HG03457 (cell line): ENCODE results near the gene GPR156.

Experiments
- ATAC-seq: cut with Tn5 transposase; IDR thresholded peaks from one replicate; pipeline ENCODE4 v1.9.1; 2021; ENCODE audit warnings: moderate number of reproducible peaks; ENCODE audit not compliant: unreplicated experiment

GPR156 gene

GRCh38 chr3:120198305-120198878 lies 86.6 kb downstream of the GPR156 start:
- no peak for ATAC-seq

DNA sequence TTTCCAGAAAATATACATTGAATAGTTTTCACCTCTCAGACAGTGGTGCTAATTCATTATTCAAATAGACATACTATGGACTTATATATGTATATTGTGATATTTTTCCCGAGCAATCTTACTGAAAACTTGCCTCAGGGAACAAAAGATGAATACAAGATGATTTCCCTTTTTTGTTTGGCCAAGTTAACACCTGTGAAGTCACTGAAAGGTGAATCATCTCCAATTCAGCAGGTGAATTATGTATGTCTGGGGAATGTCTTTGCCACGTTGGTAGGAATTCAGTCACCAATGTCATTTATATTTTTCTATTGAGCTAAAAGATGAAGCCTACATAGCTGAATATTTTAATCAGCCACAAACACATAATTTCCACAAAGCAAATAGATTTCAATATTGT lies 88.2 kb downstream of the GPR156 start:
- no peak for ATAC-seq

DNA sequence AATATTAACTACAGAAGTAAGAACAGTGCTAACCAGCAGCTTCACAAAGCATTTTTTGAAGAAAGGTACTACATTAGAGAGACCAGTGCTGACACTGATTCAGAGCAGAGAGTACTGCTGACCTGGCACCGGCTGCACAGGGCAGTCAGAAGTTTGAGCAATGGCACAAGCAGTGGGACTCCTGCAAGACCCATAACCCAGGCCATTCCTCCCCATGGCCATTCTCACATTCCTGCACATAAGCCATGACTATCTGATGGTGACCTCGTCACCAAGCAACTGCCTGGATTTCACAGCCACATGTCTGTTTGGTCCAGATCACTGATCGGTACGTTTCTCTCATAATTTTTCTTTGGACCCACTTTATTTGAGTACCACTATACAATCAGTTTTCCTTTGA lies 88.7 kb downstream of the GPR156 start:
- no peak for ATAC-seq

GRCh38 chr3:120193554-120193953 lies 91.5 kb downstream of the GPR156 start:
- ATAC-seq, result no peak

DNA sequence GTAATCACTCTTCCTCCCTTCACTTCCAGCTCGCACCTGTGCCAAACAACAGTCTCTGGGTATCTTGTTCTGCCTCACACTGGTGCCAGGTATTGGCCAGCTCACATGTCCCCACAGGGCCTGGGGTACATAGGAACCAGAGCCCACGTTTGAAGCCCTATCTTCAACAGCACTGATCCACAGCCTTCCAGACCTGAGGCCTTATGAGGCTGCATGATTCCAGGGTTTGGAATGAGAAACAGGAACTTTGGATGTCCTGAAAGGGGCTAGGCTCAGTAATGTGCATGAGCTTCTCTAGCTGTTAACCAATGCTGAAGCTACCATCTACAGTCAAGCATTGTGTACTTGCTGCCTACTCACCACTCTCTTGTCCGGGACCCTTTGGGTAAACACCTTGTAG lies 92.4 kb downstream of the GPR156 start:
- ATAC-seq, result no peak

- no peak for ATAC-seq
These were observed 92.9 kb downstream of the GPR156 start for GRCh38 chr3:120192159-120192558.

GRCh38 chr3:120182613-120183511 lies 102.2 kb downstream of the GPR156 start:
- no peak for ATAC-seq

DNA sequence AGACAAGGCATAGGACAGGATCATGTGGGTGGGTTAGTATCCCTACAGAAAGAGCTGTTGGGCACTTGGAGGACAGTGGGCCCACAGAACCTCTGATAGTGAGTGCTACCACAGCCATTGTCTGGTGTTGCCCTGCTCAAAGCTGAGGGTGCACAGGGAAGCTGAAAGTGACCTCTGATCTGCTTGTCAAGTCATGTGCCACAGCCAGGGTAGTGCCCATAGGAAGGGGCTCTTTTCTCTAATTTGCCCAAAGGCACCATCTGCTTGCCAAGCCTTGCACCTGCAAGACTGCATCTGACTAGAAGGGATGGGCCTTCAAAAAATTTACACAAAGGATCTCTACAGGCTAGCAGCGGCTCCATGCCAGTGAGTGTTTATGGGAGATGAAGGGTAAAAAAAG lies 103.4 kb downstream of the GPR156 start:
- ATAC-seq, result no peak

DNA sequence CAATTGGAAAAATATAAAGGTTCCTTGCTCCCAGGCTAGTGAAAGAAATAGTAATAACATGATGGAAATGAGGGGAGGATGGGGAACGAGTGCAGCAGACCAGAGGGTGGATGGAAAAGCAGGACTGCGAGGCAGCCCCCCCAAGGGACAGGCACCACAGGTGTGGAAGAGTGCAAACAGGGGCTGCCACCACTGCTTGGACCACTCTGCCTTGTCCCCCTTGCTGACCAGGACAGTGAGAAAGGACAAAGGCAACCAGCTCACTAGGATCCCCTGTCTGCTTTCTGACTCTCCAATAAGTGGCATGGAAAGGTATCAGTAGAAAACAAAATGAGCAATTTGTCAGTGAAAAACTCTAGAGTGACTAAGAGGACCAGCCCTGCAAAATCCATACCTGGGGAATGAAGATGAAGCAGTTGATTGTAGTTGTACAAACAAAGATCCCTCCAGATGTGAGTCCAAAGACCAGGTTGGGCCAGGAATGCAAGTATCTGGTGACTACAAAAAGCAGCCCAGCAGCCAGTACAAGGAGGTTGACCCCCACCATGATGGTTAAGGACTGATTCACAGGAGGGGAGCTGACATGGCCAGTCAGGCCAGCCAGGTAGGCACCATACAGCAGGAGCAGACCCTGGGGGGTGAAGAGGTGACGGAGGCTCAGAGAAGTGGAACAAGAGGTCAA lies 104.2 kb downstream of the GPR156 start:
- no peak for ATAC-seq

GRCh38 chr3:120177707-120178306 lies 107.2 kb downstream of the GPR156 start:
- no peak for ATAC-seq

GRCh38 chr3:120177151-120177550 lies 107.9 kb downstream of the GPR156 start:
- no peak for ATAC-seq

DNA sequence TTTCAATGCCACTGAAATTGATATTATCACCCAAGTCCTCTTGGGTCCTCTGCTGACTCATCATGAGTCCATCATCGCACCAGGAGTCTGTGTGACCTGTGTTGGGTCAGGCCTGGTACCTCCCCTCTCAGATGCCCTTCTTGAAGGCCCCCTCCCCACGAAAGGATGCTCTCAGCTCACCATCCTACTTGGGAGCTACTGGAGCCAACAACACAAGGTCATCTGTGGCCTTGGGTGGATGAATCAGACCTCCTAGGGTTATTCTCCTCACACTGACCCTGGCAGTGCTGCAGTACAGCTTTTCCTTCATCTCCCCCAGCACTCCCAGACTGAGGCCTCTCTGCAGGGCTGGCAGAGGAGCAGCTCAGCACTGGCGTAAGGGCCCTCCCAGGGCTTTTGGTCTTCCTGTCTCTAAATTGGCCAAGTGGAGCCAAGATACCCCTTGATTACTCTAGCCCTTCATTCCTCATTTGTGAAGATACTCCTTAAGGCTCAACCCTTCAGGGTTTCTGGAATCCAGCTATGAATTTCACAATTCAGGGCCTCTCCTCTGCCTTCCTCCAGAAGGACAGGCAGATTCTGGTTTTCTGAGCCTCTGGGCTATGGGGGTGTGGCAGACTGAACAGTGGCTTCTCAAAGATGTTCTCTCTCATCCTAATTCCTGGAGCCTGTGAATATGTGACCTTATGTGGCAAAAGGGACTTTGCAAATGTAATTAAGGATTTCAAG lies 110.0 kb downstream of the GPR156 start:
- no peak for ATAC-seq

DNA sequence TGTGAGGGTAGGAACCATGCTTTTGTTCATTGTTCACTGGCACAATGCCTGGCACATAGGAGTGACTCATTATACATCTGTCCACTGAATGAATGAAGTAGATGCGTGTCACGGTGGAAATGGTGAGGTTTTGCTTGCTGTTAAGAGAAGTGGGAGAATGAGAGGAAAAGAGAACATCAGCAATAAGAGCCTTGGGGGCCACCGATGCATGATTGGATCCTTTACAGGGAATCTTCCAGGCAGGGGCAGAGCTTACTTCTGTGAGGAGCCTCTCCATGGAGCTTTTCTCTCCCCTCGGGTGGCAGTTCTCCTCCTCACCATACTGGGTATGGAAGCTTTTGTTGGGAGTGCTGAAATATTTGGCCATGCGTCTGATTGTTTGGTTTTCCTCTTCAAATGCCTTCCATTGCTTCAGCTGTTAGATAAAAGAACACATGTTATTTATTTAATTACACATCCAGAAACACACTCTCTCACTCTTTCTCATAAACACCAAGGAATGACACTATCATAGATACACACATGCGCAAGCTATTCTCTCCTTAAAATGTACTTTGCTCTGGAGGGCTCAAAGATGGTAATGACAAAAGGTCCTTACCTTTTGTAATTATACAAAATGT lies 111.9 kb downstream of the GPR156 start:
- no peak for ATAC-seq

DNA sequence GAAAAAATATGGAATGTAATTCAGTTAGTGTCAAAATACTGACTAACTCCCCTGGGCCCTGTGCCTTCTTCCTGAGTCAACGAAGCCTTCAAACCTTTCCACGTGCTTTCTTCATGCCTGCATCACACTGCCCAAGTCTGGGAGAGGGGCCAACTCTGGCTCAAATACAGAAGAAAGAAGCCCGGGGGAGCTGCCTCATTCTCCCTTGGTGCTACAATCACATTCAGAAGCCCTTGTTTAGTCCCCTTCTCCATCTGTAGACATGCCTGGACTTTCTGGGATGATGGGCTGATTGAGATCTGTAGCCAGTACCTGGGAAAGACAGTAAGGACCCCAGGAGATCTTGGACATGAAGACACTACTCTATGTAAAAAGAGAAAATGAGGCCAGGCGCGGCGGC lies 113.0 kb downstream of the GPR156 start:
- ATAC-seq, result no peak

DNA sequence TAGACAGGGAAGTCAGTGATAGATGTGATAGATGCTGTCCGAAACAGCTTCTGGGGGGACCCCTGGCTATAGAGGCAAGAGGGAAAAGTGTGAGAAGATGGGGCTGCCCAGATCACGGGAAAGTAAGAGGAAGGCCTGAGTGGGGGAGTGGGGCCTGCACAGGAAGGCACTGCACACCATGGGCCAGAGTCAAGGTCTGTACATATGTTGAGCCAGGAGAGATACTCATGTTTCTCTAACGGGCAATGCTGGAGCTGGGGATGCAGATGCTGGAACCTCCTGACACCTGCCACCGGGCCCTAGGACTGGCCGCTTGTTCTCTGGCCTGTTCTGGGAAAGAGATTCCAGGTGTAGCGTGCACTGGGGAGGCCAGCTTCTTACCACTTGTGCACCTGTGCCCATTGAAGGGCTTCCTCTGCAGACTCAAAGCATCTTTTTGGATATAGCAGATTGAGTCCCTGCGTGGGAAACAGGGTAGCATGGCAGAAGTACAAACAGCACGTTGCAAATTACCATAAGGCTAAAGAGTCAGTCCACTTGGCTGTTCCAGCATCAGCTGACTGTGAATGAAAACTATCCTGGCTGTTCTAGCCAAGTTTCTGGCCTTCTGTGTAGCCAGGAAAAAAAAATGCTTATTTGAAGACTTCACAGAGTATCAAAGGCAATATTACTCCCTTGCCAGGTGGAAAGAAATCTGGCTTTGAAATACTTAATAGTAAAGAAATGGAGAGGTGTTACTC lies 113.7 kb downstream of the GPR156 start:
- ATAC-seq, result no peak

- no peak for ATAC-seq
These were observed 114.8 kb downstream of the GPR156 start for GRCh38 chr3:120170223-120170622.

- no peak for ATAC-seq
These were observed 115.6 kb downstream of the GPR156 start for GRCh38 chr3:120169407-120169806.

- ATAC-seq, result no peak
These were observed 116.4 kb downstream of the GPR156 start for GRCh38 chr3:120168611-120169010.

DNA sequence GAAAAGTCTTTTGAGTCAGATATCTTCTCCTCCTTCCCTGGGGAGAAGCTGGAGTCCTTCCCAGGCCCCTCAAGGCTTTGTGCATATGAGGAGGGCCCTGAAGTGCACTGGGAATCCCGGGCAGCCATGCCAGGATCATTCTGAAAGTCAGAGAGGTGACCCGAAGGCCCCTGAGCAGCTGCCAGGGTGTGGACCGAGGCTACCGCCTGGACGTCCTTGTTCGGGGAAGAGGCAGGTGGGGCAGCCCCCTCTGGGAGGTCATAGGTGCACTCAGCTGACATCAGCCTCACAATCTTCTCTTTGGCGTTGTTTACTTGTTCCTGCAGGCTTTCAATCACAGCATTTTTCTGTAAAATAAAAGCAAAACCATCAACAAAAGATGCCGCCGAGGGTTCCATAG lies 117.0 kb downstream of the GPR156 start:
- no peak for ATAC-seq

GRCh38 chr3:120167488-120167887 lies 117.5 kb downstream of the GPR156 start:
- no peak for ATAC-seq
